Mucosa of descending colon (tissue), 3 donors: ENCODE data around the gene METTL15. TPM values are rescaled to one million over a fixed set of nuclear protein-coding genes. Genes with fewer than 3 reads are reported as not detected.
"Not testable (repeated sequence)": the region's sequence is repeated elsewhere in the genome, so short reads cannot be mapped to it uniquely, and the experiment has no call there.

Source experiments
- ATAC-seq: fragments of 200-7000 bp; cut with Tn5 transposase; one replicate; pipeline ENCODE4 v1.9.1; 2020; ENCODE audit warnings: mild to moderate bottlenecking, moderate library complexity
- DNase-seq, 3 donors: peaks; one replicate each; pipeline ENCODE4 v3.0.0-alpha.2; 2020
- H3K36me3 ChIP-seq: fragments of 200-600 bp; one replicate; pipeline ENCODE4 v1.8.0; 2021; ENCODE audit warnings: low read depth, mild to moderate bottlenecking
- H3K4me1 ChIP-seq: fragments of 200-600 bp; one replicate; pipeline ENCODE4 v1.8.0; 2021; ENCODE audit warnings: low read depth, mild to moderate bottlenecking
- H3K4me3 ChIP-seq: fragments of 200-600 bp; one replicate; pipeline ENCODE4 v1.8.0; 2021; ENCODE audit warnings: mild to moderate bottlenecking
- H3K9me3 ChIP-seq: fragments of 200-600 bp; one replicate; pipeline ENCODE4 v1.8.0; 2021; ENCODE audit warnings: mild to moderate bottlenecking
- CTCF ChIP-seq: fragments of 200-600 bp; IDR thresholded peaks from one replicate; pipeline ENCODE4 v1.8.0; 2022; ENCODE audit warnings: antibody characterized with exemption, mild to moderate bottlenecking
- intact Hi-C, 2 donors: fragments of 100-400 bp; cut with DNase I in 1 of 2; cut with micrococcal nuclease in 1 of 2; formaldehyde crosslinking; loops; one replicate each; pipeline versions ENCODE4 v1.11.0 to v1.11.1; 2022; cut with DNase I, micrococcal nuclease
- total RNA-seq, 3 donors: library from RNA; stranded (reverse); fragmentation: NEBNext Ultra II Directional in 2 of 3; extraction: Animal tissue kit (Norgen Biotek cat#: 25700) in 2 of 3; gene quantifications; one replicate each; pipeline versions ENCODE4 v1.2.1 to v1.2.4, GENCODE V29; 2021 to 2023
- donor health status: DM: no; HTN: no; CAD: no; lungs with moderate emphysema.
- donor health status: DM: no; HTN: no; CAD: no.
- donor health status: DM: no; HTN: yes; CAD: no.

The METTL15 gene
- total RNA-seq, 3 donors from 2014 or later: 16.4 to 23.2 (median 17.1) TPM

- no peaks in the 10 kb centered on the region for H3K9me3 ChIP-seq
- no peak overlapping the region for H3K4me3 ChIP-seq
- no peak for TF ChIP-seq CTCF
- no peaks in the 10 kb centered on the region for H3K4me1 ChIP-seq
- DNase-seq: no peak
- ATAC-seq: no peak
- H3K36me3 ChIP-seq: no peaks in the 10 kb centered on the region
- intact Hi-C loops: no loop called here
Measured at GRCh38 chr11:28346721-28347120, 238.5 kb downstream of the METTL15 start.

DNA sequence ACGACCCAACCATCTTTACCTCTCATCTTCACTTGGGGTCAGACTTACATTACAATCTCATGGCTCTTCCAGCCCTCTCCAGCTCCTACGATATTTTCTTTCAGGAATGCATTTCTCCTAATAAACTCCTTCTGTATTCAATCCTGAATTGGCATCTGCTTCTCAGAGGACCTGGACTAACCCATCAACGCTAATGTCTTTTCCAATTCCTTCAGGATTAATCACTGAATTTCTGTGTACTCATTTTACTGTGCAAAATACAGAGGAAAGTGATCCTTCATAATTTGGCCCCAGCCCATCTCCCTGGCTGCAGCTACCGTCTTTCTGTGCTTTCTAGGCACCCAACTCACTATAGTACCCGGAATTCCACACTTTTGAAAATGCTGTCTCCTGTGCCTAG, 239.2 kb downstream of the METTL15 start:
- Histone ChIP-seq H3K9me3 (no peaks in the 10 kb centered on the region), H3K36me3 (no peaks in the 10 kb centered on the region), H3K4me3 (no peak overlapping the region), H3K4me1 (no peaks in the 10 kb centered on the region)
- ATAC-seq (no peak), DNase-seq (no peak)
- intact Hi-C loops: no loop called here
- no peak for TF ChIP-seq CTCF

DNA sequence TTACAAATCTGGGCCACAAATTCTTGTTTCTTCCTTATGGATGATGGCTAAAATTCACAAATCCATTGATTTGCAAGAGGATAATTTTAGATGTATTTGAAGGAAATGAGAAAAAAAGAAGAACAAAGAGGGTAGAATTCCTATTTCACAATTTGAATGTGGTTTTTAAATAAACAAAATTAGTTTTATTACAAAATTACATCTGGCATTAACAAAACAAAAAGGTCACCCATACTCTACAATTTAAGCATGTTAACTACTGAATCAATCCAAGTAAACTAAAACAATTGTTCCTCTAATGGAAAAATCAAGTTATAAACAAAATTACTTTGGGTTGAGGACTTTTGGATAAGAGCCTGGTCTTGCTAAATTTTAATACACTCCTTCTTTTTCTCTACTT, 242.0 kb downstream of the METTL15 start:
- no peaks in the 10 kb centered on the region for H3K4me1 ChIP-seq

DNA sequence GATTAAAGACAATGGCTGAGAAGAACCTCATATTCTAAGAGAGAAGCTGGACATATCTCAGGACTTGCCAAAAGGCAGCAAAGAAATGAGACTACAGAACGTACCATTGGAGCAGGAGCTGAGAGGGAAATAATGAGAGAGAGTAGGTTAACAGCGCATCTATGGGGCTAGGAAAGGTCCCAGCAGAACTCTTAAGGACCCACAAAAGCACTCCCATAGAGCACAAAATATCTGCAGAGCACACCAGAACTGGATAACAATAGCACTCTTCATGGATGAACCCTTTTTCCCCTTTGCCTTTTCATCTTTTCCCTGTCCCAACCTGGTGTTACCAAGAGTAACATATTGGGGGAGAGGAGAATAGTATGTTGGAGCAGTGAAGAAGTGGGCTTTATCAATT, 245.8 kb downstream of the METTL15 start:
- Histone ChIP-seq H3K36me3 (no peaks in the 10 kb centered on the region), H3K4me3 (no peak overlapping the region), H3K4me1 (no peaks in the 10 kb centered on the region), H3K9me3 (no peaks in the 10 kb centered on the region)
- DNase-seq (no peak), ATAC-seq (no peak)
- intact Hi-C loops: no loop called here
- TF ChIP-seq CTCF: no peak

More for the DNA sequence above, 242.0 kb downstream of the METTL15 start:
- intact Hi-C loops: no loop called here
- ATAC-seq (no peak), DNase-seq (no peak)
- H3K4me3 ChIP-seq: no peak overlapping the region
- TF ChIP-seq CTCF: no peak
- H3K36me3 ChIP-seq: no peaks in the 10 kb centered on the region
- no peaks in the 10 kb centered on the region for H3K9me3 ChIP-seq

DNA sequence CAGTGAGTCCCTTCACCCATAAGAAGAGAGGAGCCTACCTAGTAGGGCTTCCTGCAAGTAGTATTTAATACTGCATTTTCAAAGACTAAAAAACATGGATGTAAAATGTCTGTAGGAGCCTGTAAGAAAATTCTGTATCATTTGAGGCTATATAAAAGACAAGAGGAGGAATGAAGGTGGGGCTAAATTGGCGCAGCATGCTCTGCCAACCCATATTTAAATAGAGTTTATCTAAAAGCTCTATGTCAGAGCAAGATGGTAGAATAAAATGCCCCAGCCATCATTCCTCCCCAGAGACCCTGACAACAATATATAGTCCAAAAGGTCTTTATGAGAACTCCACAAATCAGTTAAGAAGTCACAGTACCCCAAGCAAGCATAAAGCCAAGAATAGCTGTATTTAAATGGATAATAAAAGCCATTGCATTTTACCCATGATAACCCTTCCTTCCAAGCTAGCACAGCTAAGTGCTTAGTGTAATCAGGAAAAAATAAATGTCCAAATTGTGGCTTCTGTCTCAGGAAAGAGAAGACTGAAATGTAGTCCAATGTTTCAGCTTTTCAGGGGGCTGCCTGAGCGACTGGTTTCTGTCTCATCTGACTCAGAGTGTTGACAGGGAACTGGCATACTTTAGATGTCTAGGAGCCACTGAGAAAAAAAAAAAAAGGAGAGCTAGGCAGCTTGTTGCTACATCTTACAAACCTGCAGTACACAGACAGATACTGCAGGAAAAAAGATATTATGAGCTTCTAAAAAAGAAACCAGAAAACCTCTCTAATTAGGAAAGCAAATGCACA, 258.6 kb downstream of the METTL15 start:
- no peak for DNase-seq
- Histone ChIP-seq H3K36me3 (no peaks in the 10 kb centered on the region), H3K9me3 (peaks cover 24% of the 10 kb centered on the region), H3K4me3 (no peak overlapping the region), H3K4me1 (no peaks in the 10 kb centered on the region)
- intact Hi-C loops: no loop called here
- TF ChIP-seq CTCF: no peak
- ATAC-seq: no peak

DNA sequence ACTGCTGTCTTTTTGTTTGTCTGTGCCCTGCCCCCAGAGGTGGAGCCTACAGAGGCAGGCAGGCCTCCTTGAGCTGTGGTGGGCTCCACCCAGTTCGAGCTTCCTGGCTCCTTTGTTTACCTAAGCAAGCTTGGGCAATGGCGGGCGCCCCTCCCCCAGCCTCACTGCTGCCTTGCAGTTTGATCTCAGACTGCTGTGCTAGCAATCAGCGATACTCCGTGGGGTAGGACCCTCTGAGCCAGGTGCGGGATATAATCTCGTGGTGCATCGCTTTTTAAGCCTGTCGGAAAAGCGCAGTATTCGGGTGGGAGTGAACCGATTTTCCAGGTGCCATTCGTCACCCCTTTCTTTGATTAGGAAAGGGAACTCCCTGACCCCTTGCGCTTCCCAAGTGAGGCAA, 269.9 kb downstream of the METTL15 start:
- intact Hi-C loops, ATAC-seq, H3K4me1 ChIP-seq, H3K36me3 ChIP-seq, H3K9me3 ChIP-seq, H3K4me3 ChIP-seq: not testable (repeated sequence)
- DNase-seq: peak in 1 of 3 donors; percentile 15

Other genes with a start within 250 kb of the METTL15 start
- 1 to 10 TPM; 1.9 to 4.3 (median 2.5) TPM for gene KIF18A, start 232 bp upstream of the METTL15 start, total RNA-seq